ENCODE data around the gene VCP. TPM values are rescaled to one million over a fixed set of nuclear protein-coding genes. Genes with fewer than 3 reads are reported as not detected.

The VCP gene
- total and polyA plus RNA-seq, 9 of the 15 experiments (the other 6 are each of a cell fraction or from before 2014, with no cell fraction given): 7.1 to 257 (median 199) TPM

- TF ChIP-seq ZNF174 (CRISPR knock-in tag; IDR thresholded peaks at IDR 0.05): no peak
- TF ChIP-seq, protein P1, sequence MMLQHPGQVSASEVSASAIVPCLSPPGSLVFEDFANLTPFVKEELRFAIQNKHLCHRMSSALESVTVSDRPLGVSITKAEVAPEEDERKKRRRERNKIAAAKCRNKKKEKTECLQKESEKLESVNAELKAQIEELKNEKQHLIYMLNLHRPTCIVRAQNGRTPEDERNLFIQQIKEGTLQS (IDR thresholded peaks at IDR 0.05): no peak
- TF ChIP-seq, protein P1 (CRISPR knock-in tag; conservative IDR thresholded peaks at IDR 0.05): no peak
- no peak for TF ChIP-seq ESRRB (CRISPR knock-in tag; IDR thresholded peaks at IDR 0.05; ENCODE audit: borderline replicate concordance)
- TF ChIP-seq ZNF253 (CRISPR knock-in tag; conservative IDR thresholded peaks at IDR 0.05): no peak
Observed at GRCh38 chr9:35074141-35074540, 1.7 kb upstream of the VCP start (continued).

GRCh38 chr9:35073279-35073612 is 821 bp upstream of the VCP start:
- Histone ChIP-seq H3K9me3 (replicated peaks; ENCODE audit: control insufficient read depth, insufficient read depth, low read depth, low read length) (no peaks in the 10 kb centered on the region), H3K4me2 (ENCODE audit: insufficient read depth, low read length) (peak overlapping the region; percentile 49; the same call in 1 of the 2 replicates), H3K27ac (ENCODE audit: extremely low read depth, low read depth, low read length) (peak overlapping the region; percentile 41), H3K36me3 (ENCODE audit: control insufficient read depth, insufficient read depth, low read length) (peaks cover 70% of the 10 kb centered on the region), H2AFZ (ENCODE audit: low read depth, low read length) (0 out of 2 replicates have a peak overlapping the region, but pooled peaks have one; percentile 18), H4K20me1 (replicated peaks; ENCODE audit: control insufficient read depth, insufficient read depth, low read length) (peaks cover 28% of the 10 kb centered on the region), H3K9me1 (ENCODE audit: control insufficient read depth, insufficient read depth, low read length) (peaks cover 3% of the 10 kb centered on the region), H3K4me3 (no peak overlapping the region), H3K4me1 (replicated peaks in 1 of 2; ENCODE audit: control insufficient read depth in 2 of 2, insufficient read depth in 2 of 2, low read length in 2 of 2) (peaks cover 8 to 15% of the 10 kb centered on the region in 2 experiments; a peak in 3 of 5 replicates), H3K79me2 (ENCODE audit: control insufficient read depth, insufficient read depth, low read length) (peaks cover 52% of the 10 kb centered on the region), H3K27me3 (ENCODE audit: control insufficient read depth in 2 of 2, insufficient read depth in 2 of 2, low read length in 2 of 2) (no peaks in the 10 kb centered on the region), H3K9ac (ENCODE audit: insufficient read depth in 1 of 2, low read depth in 2 of 2, low read length in 2 of 2) (no peak overlapping the region)
- DNase-seq (ENCODE audit: extremely low read depth in 1 of 4, low spot score in 3 of 4) (no peak), ATAC-seq (no peak), FAIRE-seq (peak; percentile 35)
- intact Hi-C loops (cut with micrococcal nuclease): loop anchor here (2.0 kb wide), 2 partner anchors 24 to 42 kb away; partner anchors contain the start of genes ATOSB and PIGO
- no TSS peak for BruUV-seq (replicated peaks)
- in situ Hi-C loops (cut with MboI): no loop called here
- CTCF ChIA-PET (ENCODE audit: low intra/inter-chr PET ratio): no interaction called here
- POLR2A ChIA-PET: no interaction called here
- WGBS (ENCODE audit: insufficient coverage, low coverage, missing lambda C conversion rate): 77% methylated on average over 2 of the region's 2 CpGs
- TF ChIP-seq PTTG1 (tag; IDR thresholded peaks at IDR 0.05; ENCODE audit: low read depth) (no peak), ZBTB17 (CRISPR knock-in tag; IDR thresholded peaks at IDR 0.05) (no peak), NCOA2 (IDR thresholded peaks at IDR 0.05; ENCODE audit: partially characterized antibody in 2 of 2) (no peak), LCOR (CRISPR knock-in tag; IDR thresholded peaks at IDR 0.05) (no peak), HMGN3 (IDR thresholded peaks at IDR 0.05; ENCODE audit: borderline replicate concordance, extremely low read depth, insufficient read length, low read depth, low read length) (no peak), CBFB (CRISPR knock-in tag; IDR thresholded peaks at IDR 0.05) (no peak), BDP1 (IDR thresholded peaks at IDR 0.05; ENCODE audit: insufficient read depth, insufficient read length) (no peak), ZSCAN32 (CRISPR knock-in tag; IDR thresholded peaks at IDR 0.05) (no peak), ZNF324 (CRISPR knock-in tag; IDR thresholded peaks at IDR 0.05) (no peak), RB1 (IDR thresholded peaks at IDR 0.05; ENCODE audit: low read depth) (no peak), HMG20B (CRISPR knock-in tag; IDR thresholded peaks at IDR 0.05) (no peak), HSF4 (CRISPR knock-in tag; IDR thresholded peaks at IDR 0.05; ENCODE audit: borderline replicate concordance) (no peak)
- TF ChIP-seq, protein P2, sequence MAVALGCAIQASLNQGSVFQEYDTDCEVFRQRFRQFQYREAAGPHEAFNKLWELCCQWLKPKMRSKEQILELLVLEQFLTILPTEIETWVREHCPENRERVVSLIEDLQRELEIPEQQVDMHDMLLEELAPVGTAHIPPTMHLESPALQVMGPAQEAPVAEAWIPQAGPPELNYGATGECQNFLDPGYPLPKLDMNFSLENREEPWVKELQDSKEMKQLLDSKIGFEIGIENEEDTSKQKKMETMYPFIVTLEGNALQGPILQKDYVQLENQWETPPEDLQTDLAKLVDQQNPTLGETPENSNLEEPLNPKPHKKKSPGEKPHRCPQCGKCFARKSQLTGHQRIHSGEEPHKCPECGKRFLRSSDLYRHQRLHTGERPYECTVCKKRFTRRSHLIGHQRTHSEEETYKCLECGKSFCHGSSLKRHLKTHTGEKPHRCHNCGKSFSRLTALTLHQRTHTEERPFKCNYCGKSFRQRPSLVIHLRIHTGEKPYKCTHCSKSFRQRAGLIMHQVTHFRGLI (CRISPR knock-in tag; IDR thresholded peaks at IDR 0.05): no peak
- TF ChIP-seq, protein P3, sequence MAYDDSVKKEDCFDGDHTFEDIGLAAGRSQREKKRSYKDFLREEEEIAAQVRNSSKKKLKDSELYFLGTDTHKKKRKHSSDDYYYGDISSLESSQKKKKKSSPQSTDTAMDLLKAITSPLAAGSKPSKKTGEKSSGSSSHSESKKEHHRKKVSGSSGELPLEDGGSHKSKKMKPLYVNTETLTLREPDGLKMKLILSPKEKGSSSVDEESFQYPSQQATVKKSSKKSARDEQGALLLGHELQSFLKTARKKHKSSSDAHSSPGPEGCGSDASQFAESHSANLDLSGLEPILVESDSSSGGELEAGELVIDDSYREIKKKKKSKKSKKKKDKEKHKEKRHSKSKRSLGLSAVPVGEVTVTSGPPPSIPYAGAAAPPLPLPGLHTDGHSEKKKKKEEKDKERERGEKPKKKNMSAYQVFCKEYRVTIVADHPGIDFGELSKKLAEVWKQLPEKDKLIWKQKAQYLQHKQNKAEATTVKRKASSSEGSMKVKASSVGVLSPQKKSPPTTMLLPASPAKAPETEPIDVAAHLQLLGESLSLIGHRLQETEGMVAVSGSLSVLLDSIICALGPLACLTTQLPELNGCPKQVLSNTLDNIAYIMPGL (CRISPR knock-in tag; IDR thresholded peaks at IDR 0.05): no peak

Measured in K562 (cell line).